VCaP (cell line): ENCODE measurements around the gene RAPGEF5.

Experiments used
- H3K27ac ChIP-seq: fragments of 450-650 bp; 2 replicates; pipeline ENCODE4 v1.5.1; 2017
- CTCF ChIP-seq: fragments of 450-650 bp; conservative IDR thresholded peaks from 2 replicates; pipeline ENCODE4 v1.5.1; 2017; ENCODE audit warnings: mild to moderate bottlenecking, moderate library complexity

The RAPGEF5 gene

GRCh38 chr7:22116451-22117030 lies 240.4 kb downstream of the RAPGEF5 start:
- no peak for TF ChIP-seq CTCF
- H3K27ac ChIP-seq: no peak overlapping the region

GRCh38 chr7:22115689-22116088 lies 241.3 kb downstream of the RAPGEF5 start:
- no peak for TF ChIP-seq CTCF
- no peak overlapping the region for H3K27ac ChIP-seq

GRCh38 chr7:22114440-22114981 lies 242.4 kb downstream of the RAPGEF5 start:
- no peak overlapping the region for H3K27ac ChIP-seq
- no peak for TF ChIP-seq CTCF

- no peak overlapping the region for H3K27ac ChIP-seq
- TF ChIP-seq CTCF: no peak
These were observed 243.9 kb downstream of the RAPGEF5 start for GRCh38 chr7:22113041-22113440.

- TF ChIP-seq CTCF: no peak
- no peak overlapping the region for H3K27ac ChIP-seq
These were observed 245.3 kb downstream of the RAPGEF5 start for GRCh38 chr7:22111661-22112060.

GRCh38 chr7:22110881-22111280 lies 246.1 kb downstream of the RAPGEF5 start:
- no peak for TF ChIP-seq CTCF
- H3K27ac ChIP-seq: no peak overlapping the region

- H3K27ac ChIP-seq: no peak overlapping the region
- TF ChIP-seq CTCF: peak; percentile 80
These were observed 246.6 kb downstream of the RAPGEF5 start for GRCh38 chr7:22110227-22110839.
